ENCODE results near the gene TMED1. TPM values are rescaled to one million over a fixed set of nuclear protein-coding genes. Genes with fewer than 3 reads are reported as not detected.

The TMED1 gene
- total RNA-seq, 2 donors from 2014 or later: 41.9 to 47.8 TPM

- Histone ChIP-seq H3K9me3 (no peaks in the 10 kb centered on the region), H3K36me3 (peaks cover 0 to 7% of the 10 kb centered on the region in 2 donors), H3K4me1 (replicated peaks) (no peaks in the 10 kb centered on the region), H3K27ac (no peak overlapping the region), H3K27me3 (replicated peaks; ENCODE audit: insufficient read depth) (no peaks in the 10 kb centered on the region), H3K4me3 (no peak overlapping the region)
- DNase-seq (ENCODE audit: low spot score): no peak
- intact Hi-C loops (cut with DNase I): no loop called here
- 81% methylated on average over 15 of the region's 16 CpGs for WGBS
- TF ChIP-seq POLR2AphosphoS5 (IDR thresholded peaks at IDR 0.05): no peak
- TF ChIP-seq POLR2A (IDR thresholded peaks at IDR 0.05): no peak
- TF ChIP-seq CTCF (IDR thresholded peaks at IDR 0.05): no peak
Measured at GRCh38 chr19:10829967-10830366, 6.0 kb downstream of the TMED1 start.

GRCh38 chr19:10828981-10829821, 6.8 kb downstream of the TMED1 start:
- WGBS: 84% methylated on average over 26 of the region's 26 CpGs
- H3K36me3 ChIP-seq: peaks cover 0 to 7% of the 10 kb centered on the region in 2 donors

GRCh38 chr19:10826846-10827245, 9.2 kb downstream of the TMED1 start:
- Histone ChIP-seq H3K27me3 (replicated peaks; ENCODE audit: insufficient read depth) (no peaks in the 10 kb centered on the region), H3K4me3 (no peak overlapping the region), H3K4me1 (replicated peaks) (no peaks in the 10 kb centered on the region), H3K27ac (no peak overlapping the region), H3K9me3 (no peaks in the 10 kb centered on the region), H3K36me3 (peaks cover 4 to 7% of the 10 kb centered on the region in 2 donors)
- 87% methylated on average over 6 of the region's 6 CpGs for WGBS
- intact Hi-C loops (cut with DNase I): no loop called here
- no peak for DNase-seq (ENCODE audit: low spot score)
- TF ChIP-seq POLR2AphosphoS5 (IDR thresholded peaks at IDR 0.05): no peak
- TF ChIP-seq POLR2A (IDR thresholded peaks at IDR 0.05): no peak
- no peak for TF ChIP-seq CTCF (IDR thresholded peaks at IDR 0.05)

More at GRCh38 chr19:10828981-10829821, 6.8 kb downstream of the TMED1 start:
- H3K27ac ChIP-seq: no peak overlapping the region
- H3K9me3 ChIP-seq: no peaks in the 10 kb centered on the region
- intact Hi-C loops (cut with DNase I): no loop called here
- TF ChIP-seq POLR2A (IDR thresholded peaks at IDR 0.05): no peak
- TF ChIP-seq CTCF (IDR thresholded peaks at IDR 0.05): no peak
- TF ChIP-seq POLR2AphosphoS5 (IDR thresholded peaks at IDR 0.05): no peak
- no peak for DNase-seq (ENCODE audit: low spot score)
- H3K27me3 ChIP-seq (replicated peaks; ENCODE audit: insufficient read depth): no peaks in the 10 kb centered on the region
- no peak overlapping the region for H3K4me3 ChIP-seq
- H3K4me1 ChIP-seq (replicated peaks): no peaks in the 10 kb centered on the region

GRCh38 chr19:10826231-10826630, 9.8 kb downstream of the TMED1 start:
- intact Hi-C loops (cut with DNase I): no loop called here
- H3K9me3 ChIP-seq: no peaks in the 10 kb centered on the region
- H3K27me3 ChIP-seq (replicated peaks; ENCODE audit: insufficient read depth): no peaks in the 10 kb centered on the region
- WGBS: 94% methylated on average over 7 of the region's 7 CpGs
- DNase-seq (ENCODE audit: low spot score): no peak
- no peak overlapping the region for H3K27ac ChIP-seq
- TF ChIP-seq POLR2A (IDR thresholded peaks at IDR 0.05) (no peak), CTCF (IDR thresholded peaks at IDR 0.05) (no peak), POLR2AphosphoS5 (IDR thresholded peaks at IDR 0.05) (no peak)
- H3K4me1 ChIP-seq (replicated peaks): no peaks in the 10 kb centered on the region
- peaks cover 7% of the 10 kb centered on the region in 2 donors for H3K36me3 ChIP-seq
- H3K4me3 ChIP-seq: no peak overlapping the region

GRCh38 chr19:10823690-10824089, 12.3 kb downstream of the TMED1 start:
- WGBS: 92% methylated on average over 12 of the region's 12 CpGs
- no peak for DNase-seq (ENCODE audit: low spot score)
- Histone ChIP-seq H3K9me3 (no peaks in the 10 kb centered on the region), H3K4me3 (no peak overlapping the region), H3K36me3 (peaks cover 4 to 16% of the 10 kb centered on the region in 2 donors), H3K27me3 (replicated peaks; ENCODE audit: insufficient read depth) (no peaks in the 10 kb centered on the region), H3K4me1 (replicated peaks) (no peaks in the 10 kb centered on the region), H3K27ac (no peak overlapping the region)
- TF ChIP-seq CTCF (IDR thresholded peaks at IDR 0.05) (no peak), POLR2A (IDR thresholded peaks at IDR 0.05) (no peak), POLR2AphosphoS5 (IDR thresholded peaks at IDR 0.05) (no peak)
- intact Hi-C loops (cut with DNase I): no loop called here

Measured in prostate gland (tissue), 2 donors.